HG02852 (cell line): ENCODE results near the gene EYS.
"Not testable (repeated sequence)": the region's sequence is repeated elsewhere in the genome, so short reads cannot be mapped to it uniquely, and the experiment has no call there.

Experiments
- ATAC-seq: cut with Tn5 transposase; IDR thresholded peaks from one replicate; pipeline ENCODE4 v1.9.1; 2021; ENCODE audit warnings: mild to moderate bottlenecking, moderate library complexity; ENCODE audit not compliant: unreplicated experiment

EYS gene

GRCh38 chr6:63940056-63940455 lies 1767.0 kb downstream of the EYS start:
- ATAC-seq = no peak

- no peak for ATAC-seq
Observed at GRCh38 chr6:63936399-63936798, 1770.6 kb downstream of the EYS start.

GRCh38 chr6:63935732-63936131 lies 1771.3 kb downstream of the EYS start:
- ATAC-seq = no peak

GRCh38 chr6:63933948-63934347 lies 1773.1 kb downstream of the EYS start:
- not testable (repeated sequence) for ATAC-seq

- ATAC-seq = no peak
Observed at GRCh38 chr6:63930848-63931247, 1776.2 kb downstream of the EYS start.

GRCh38 chr6:63929111-63929510 lies 1777.9 kb downstream of the EYS start:
- no peak for ATAC-seq

- no peak for ATAC-seq
Observed at GRCh38 chr6:63928613-63929012, 1778.4 kb downstream of the EYS start.

GRCh38 chr6:63926950-63927927 lies 1779.8 kb downstream of the EYS start:
- no peak for ATAC-seq

- no peak for ATAC-seq
Observed at GRCh38 chr6:63926258-63926780, 1780.7 kb downstream of the EYS start.

GRCh38 chr6:63923139-63923739 lies 1783.8 kb downstream of the EYS start:
- ATAC-seq = peak; percentile 82

- no peak for ATAC-seq
Observed at GRCh38 chr6:63919556-63920110, 1787.4 kb downstream of the EYS start.

- ATAC-seq = no peak
Observed at GRCh38 chr6:63912887-63913286, 1794.1 kb downstream of the EYS start.

GRCh38 chr6:63910863-63911551 lies 1796.0 kb downstream of the EYS start:
- ATAC-seq = no peak

- peak; percentile 56 for ATAC-seq
Observed at GRCh38 chr6:63904650-63905248, 1802.3 kb downstream of the EYS start.

- no peak for ATAC-seq
Observed at GRCh38 chr6:63899550-63899949, 1807.5 kb downstream of the EYS start.

- no peak for ATAC-seq
Observed at GRCh38 chr6:63897952-63898351, 1809.1 kb downstream of the EYS start.

GRCh38 chr6:63897459-63897858 lies 1809.6 kb downstream of the EYS start:
- ATAC-seq = no peak

GRCh38 chr6:63888416-63888815 lies 1818.6 kb downstream of the EYS start:
- no peak for ATAC-seq

- not testable (repeated sequence) for ATAC-seq
Observed at GRCh38 chr6:63887804-63888203, 1819.2 kb downstream of the EYS start.

- no peak for ATAC-seq
Observed at GRCh38 chr6:63887002-63887751, 1819.8 kb downstream of the EYS start.
